ENCODE data around the gene CLCN7. TPM values are rescaled to one million over a fixed set of nuclear protein-coding genes. Genes with fewer than 3 reads are reported as not detected.

CLCN7 gene
- total RNA-seq, 1 experiment from 2014 or later: 70.0 TPM

DNA sequence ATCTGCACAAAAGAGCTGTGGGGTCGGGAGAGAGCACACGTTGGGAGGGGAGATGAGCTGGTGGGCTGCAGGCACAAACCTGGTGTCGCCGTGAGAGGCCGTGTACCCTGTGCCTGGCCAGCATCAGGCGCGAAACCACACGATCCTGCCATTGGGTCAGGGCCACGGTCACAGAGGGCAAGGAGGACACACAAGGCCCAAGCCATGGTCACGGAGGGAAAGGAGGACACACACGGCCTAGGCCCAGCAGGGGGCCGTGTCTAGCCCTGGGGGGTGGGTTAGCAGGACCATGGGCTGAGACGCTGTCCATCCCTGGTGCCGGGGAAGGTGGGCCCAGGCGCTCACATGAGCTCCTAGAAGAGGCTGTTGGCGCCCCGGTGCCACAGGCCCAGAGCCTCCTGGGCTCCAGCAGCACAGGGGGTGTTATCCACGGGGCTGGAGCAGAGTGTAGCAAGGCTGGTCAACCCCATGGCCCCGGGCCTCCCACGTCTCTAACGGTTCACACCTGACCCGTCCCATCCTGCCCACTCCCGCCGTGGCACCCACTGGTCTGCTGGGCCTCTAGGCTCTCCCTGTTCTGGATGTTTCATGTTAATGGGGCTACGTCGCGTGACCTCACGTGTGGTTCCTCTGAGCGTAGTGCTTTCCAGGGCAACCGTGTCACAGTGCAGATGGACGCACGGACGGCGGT is 23.0 kb downstream of the CLCN7 start:
- H3K14ac ChIP-seq (ENCODE audit: insufficient read depth, low read length): no peak overlapping the region
- no peak overlapping the region for H2BK15ac ChIP-seq (ENCODE audit: low read depth, low read length)
- no peak overlapping the region for H4K91ac ChIP-seq (ENCODE audit: insufficient read length, low read depth, low read length)
- H2BK120ac ChIP-seq (ENCODE audit: low read depth, low read length, poor library complexity, severe bottlenecking): no peak overlapping the region
- no peak overlapping the region for H2BK20ac ChIP-seq (ENCODE audit: low read depth, low read length, poor library complexity, severe bottlenecking)
- Mint-ChIP-seq H3K27me3 (ENCODE audit: low read depth) (peaks cover 1% of the 10 kb centered on the region; the same call in 1 of the 2 replicates), H3K27ac (peak overlapping the region in 2 of 3 experiments; percentile 77 to 83; a peak in 2 of 7 replicates), H3K9me3 (no peaks in the 10 kb centered on the region), H3K4me1 (no peaks in the 10 kb centered on the region), H3K4me3 (no peak overlapping the region), H3K36me3 (ENCODE audit: insufficient read depth in 1 of 3, low read depth in 3 of 3) (peaks cover 0 to 36% (median 31%) of the 10 kb centered on the region in 3 experiments; a peak in 6 of 7 replicates)
- H3K56ac ChIP-seq (ENCODE audit: insufficient read length, low read depth, low read length): no peak overlapping the region
- no peak overlapping the region for H3K4me2 ChIP-seq (ENCODE audit: insufficient read depth, insufficient read length, low read length)
- H2AFZ ChIP-seq (ENCODE audit: low read length): no peak overlapping the region
- H3K27ac ChIP-seq (ENCODE audit: insufficient read length, low read depth, low read length): no peak overlapping the region
- no CpG with 5 or more reads among the region's 34 CpGs for WGBS (ENCODE audit: extremely low coverage, insufficient read length, low lambda C conversion rate)
- H4K5ac ChIP-seq (ENCODE audit: insufficient read length, low read depth, low read length): no peak overlapping the region
- no peak overlapping the region for H4K8ac ChIP-seq (replicated peaks; ENCODE audit: insufficient read length, low read depth, low read length)
- TF ChIP-seq, protein P1, sequence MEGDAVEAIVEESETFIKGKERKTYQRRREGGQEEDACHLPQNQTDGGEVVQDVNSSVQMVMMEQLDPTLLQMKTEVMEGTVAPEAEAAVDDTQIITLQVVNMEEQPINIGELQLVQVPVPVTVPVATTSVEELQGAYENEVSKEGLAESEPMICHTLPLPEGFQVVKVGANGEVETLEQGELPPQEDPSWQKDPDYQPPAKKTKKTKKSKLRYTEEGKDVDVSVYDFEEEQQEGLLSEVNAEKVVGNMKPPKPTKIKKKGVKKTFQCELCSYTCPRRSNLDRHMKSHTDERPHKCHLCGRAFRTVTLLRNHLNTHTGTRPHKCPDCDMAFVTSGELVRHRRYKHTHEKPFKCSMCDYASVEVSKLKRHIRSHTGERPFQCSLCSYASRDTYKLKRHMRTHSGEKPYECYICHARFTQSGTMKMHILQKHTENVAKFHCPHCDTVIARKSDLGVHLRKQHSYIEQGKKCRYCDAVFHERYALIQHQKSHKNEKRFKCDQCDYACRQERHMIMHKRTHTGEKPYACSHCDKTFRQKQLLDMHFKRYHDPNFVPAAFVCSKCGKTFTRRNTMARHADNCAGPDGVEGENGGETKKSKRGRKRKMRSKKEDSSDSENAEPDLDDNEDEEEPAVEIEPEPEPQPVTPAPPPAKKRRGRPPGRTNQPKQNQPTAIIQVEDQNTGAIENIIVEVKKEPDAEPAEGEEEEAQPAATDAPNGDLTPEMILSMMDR (conservative IDR thresholded peaks at IDR 0.05): no peak
- H3K23me2 ChIP-seq (ENCODE audit: insufficient read length, low read depth, low read length, poor library complexity, severe bottlenecking): no peaks in the 10 kb centered on the region
- H4K20me1 ChIP-seq (ENCODE audit: control insufficient read depth, insufficient read depth, insufficient read length): no peaks in the 10 kb centered on the region
- no peaks in the 10 kb centered on the region for H3K4me1 ChIP-seq (ENCODE audit: insufficient read depth, low read length)
- no peak overlapping the region for H3K23ac ChIP-seq (ENCODE audit: insufficient read length, low read depth, low read length)
- H3K4ac ChIP-seq (ENCODE audit: low read depth, low read length): no peak overlapping the region
- no peak overlapping the region for H3K18ac ChIP-seq (ENCODE audit: insufficient read length, low read depth, low read length)
- H3K9me3 ChIP-seq (ENCODE audit: control insufficient read depth, low read depth, low read length): no peaks in the 10 kb centered on the region
- H2BK12ac ChIP-seq (ENCODE audit: insufficient read length, low read depth, low read length): no peak overlapping the region
- no peak overlapping the region for H2AK5ac ChIP-seq (ENCODE audit: insufficient read length, low read length)
- no peaks in the 10 kb centered on the region for H3K79me2 ChIP-seq (ENCODE audit: insufficient read depth, low read length)
- no peak overlapping the region for H3T11ph ChIP-seq (ENCODE audit: low read length)
- no peaks in the 10 kb centered on the region for H3K27me3 ChIP-seq (ENCODE audit: insufficient read depth, low read length)
- no peak for DNase-seq
- H3K9ac ChIP-seq (ENCODE audit: extremely low read depth, insufficient read length, low read length): no peak overlapping the region
- no peak overlapping the region for H2BK5ac ChIP-seq (ENCODE audit: insufficient read length, low read length)
- H3K79me1 ChIP-seq (ENCODE audit: insufficient read depth, low read depth, low read length, poor library complexity, severe bottlenecking): no peaks in the 10 kb centered on the region
